ENCODE measurements around the gene RIMBP2. TPM values are rescaled to one million over a fixed set of nuclear protein-coding genes. Genes with fewer than 3 reads are reported as not detected.
A peak's percentile ranks its signal among the peaks of the same experiment; 100 is the strongest.

RIMBP2 gene
- total and polyA plus RNA-seq, 9 of the 15 experiments (the other 6 are each of a cell fraction or from before 2014, with no cell fraction given), result not detected

DNA sequence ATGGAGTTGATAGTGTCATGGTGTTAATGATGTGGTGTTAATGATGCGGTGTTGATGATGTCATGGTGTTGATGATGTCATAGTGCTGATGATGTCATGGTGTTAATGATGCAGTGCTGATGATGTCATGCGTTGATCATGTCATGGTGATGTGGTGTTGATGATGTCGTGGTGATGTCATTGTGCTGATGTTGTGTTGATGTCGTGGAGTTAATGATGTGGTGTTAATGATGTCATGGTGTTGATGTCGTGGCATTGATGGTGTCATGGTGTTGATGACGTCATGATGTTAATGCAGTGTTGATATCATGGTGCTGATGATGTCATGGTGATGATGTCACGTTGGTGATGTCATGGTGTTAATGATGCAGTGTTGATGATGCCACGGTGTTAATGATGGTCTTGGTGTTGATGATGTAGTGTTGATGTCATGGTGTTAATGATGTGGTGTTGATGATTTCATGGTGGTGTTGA lies 49.1 kb upstream of the RIMBP2 start (continued):
- TF ChIP-seq, protein P1, sequence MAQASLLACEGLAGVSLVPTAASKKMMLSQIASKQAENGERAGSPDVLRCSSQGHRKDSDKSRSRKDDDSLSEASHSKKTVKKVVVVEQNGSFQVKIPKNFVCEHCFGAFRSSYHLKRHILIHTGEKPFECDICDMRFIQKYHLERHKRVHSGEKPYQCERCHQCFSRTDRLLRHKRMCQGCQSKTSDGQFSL (CRISPR knock-in tag; IDR thresholded peaks at IDR 0.05), result 0 out of 2 replicates have a peak, but pooled peaks have one; percentile 9
- TF ChIP-seq, protein P1 (tag; IDR thresholded peaks at IDR 0.05), result no peak
- TF ChIP-seq HNRNPLL (IDR thresholded peaks at IDR 0.05; ENCODE audit: low read depth, low read length, poor library complexity, severe bottlenecking) (no peak), ATF7 (IDR thresholded peaks at IDR 0.05) (peak; percentile 95), RUNX1 (IDR thresholded peaks at IDR 0.05; ENCODE audit: low read depth) (no peak), CCAR2 (IDR thresholded peaks at IDR 0.05; ENCODE audit: low read depth, low read length) (no peak), CBFB (CRISPR knock-in tag; IDR thresholded peaks at IDR 0.05) (peak; percentile 19; the same call in 1 of the 2 replicates), ATF1 (CRISPR knock-in tag; IDR thresholded peaks at IDR 0.05) (peak; percentile 80), ATF1 (tag; IDR thresholded peaks at IDR 0.05) (peak; percentile 99), TBP (optimal IDR thresholded peaks at IDR 0.05; ENCODE audit: low read depth, low read length) (no peak), AFF4 (CRISPR knock-in tag; IDR thresholded peaks at IDR 0.05) (no peak), MTF1 (CRISPR knock-in tag; IDR thresholded peaks at IDR 0.05; ENCODE audit: borderline replicate concordance) (no peak), GABPB2 (CRISPR knock-in tag; conservative IDR thresholded peaks at IDR 0.05) (peak; percentile 65; the same call in 1 of the 2 replicates)
- TF ChIP-seq, protein P2, sequence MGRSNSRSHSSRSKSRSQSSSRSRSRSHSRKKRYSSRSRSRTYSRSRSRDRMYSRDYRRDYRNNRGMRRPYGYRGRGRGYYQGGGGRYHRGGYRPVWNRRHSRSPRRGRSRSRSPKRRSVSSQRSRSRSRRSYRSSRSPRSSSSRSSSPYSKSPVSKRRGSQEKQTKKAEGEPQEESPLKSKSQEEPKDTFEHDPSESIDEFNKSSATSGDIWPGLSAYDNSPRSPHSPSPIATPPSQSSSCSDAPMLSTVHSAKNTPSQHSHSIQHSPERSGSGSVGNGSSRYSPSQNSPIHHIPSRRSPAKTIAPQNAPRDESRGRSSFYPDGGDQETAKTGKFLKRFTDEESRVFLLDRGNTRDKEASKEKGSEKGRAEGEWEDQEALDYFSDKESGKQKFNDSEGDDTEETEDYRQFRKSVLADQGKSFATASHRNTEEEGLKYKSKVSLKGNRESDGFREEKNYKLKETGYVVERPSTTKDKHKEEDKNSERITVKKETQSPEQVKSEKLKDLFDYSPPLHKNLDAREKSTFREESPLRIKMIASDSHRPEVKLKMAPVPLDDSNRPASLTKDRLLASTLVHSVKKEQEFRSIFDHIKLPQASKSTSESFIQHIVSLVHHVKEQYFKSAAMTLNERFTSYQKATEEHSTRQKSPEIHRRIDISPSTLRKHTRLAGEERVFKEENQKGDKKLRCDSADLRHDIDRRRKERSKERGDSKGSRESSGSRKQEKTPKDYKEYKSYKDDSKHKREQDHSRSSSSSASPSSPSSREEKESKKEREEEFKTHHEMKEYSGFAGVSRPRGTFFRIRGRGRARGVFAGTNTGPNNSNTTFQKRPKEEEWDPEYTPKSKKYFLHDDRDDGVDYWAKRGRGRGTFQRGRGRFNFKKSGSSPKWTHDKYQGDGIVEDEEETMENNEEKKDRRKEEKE (IDR thresholded peaks at IDR 0.05; ENCODE audit: borderline replicate concordance in 1 of 2, control insufficient read depth in 1 of 2, low read depth in 2 of 2, low read length in 1 of 2), result peak in 1 of 2 experiments; percentile 15; a peak in 1 of 4 replicates
- TF ChIP-seq, protein P3, sequence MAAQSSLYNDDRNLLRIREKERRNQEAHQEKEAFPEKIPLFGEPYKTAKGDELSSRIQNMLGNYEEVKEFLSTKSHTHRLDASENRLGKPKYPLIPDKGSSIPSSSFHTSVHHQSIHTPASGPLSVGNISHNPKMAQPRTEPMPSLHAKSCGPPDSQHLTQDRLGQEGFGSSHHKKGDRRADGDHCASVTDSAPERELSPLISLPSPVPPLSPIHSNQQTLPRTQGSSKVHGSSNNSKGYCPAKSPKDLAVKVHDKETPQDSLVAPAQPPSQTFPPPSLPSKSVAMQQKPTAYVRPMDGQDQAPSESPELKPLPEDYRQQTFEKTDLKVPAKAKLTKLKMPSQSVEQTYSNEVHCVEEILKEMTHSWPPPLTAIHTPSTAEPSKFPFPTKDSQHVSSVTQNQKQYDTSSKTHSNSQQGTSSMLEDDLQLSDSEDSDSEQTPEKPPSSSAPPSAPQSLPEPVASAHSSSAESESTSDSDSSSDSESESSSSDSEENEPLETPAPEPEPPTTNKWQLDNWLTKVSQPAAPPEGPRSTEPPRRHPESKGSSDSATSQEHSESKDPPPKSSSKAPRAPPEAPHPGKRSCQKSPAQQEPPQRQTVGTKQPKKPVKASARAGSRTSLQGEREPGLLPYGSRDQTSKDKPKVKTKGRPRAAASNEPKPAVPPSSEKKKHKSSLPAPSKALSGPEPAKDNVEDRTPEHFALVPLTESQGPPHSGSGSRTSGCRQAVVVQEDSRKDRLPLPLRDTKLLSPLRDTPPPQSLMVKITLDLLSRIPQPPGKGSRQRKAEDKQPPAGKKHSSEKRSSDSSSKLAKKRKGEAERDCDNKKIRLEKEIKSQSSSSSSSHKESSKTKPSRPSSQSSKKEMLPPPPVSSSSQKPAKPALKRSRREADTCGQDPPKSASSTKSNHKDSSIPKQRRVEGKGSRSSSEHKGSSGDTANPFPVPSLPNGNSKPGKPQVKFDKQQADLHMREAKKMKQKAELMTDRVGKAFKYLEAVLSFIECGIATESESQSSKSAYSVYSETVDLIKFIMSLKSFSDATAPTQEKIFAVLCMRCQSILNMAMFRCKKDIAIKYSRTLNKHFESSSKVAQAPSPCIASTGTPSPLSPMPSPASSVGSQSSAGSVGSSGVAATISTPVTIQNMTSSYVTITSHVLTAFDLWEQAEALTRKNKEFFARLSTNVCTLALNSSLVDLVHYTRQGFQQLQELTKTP (IDR thresholded peaks at IDR 0.05; ENCODE audit: low read depth in 1 of 2, partially characterized antibody in 2 of 2), result peak in 1 of 2 experiments; percentile 53

All from K562 (cell line).